ENCODE results near the gene EXTL2. TPM values are rescaled to one million over a fixed set of nuclear protein-coding genes. Genes with fewer than 3 reads are reported as not detected.

Gene EXTL2
- total RNA-seq, 6 experiments from 2014 or later, result 5.2 to 8.7 (median 7.4) TPM

- WGBS (ENCODE audit: insufficient coverage, low coverage, low lambda C conversion rate, missing lambda C conversion rate), result 2% methylated on average over 11 of the region's 12 CpGs
- Histone ChIP-seq H3K36me3 (peaks cover 0 to 5% (median 0%) of the 10 kb centered on the region in 4 donors), H3K4me1 (peaks cover 0 to 12% (median 6%) of the 10 kb centered on the region in 4 donors), H3K27me3 (no peaks in the 10 kb centered on the region), H3K4me3 (peak overlapping the region; percentile 77 to 87 (median 80)), H3K27ac (peak overlapping the region; percentile 86 to 94 (median 87)), H3K9me3 (no peaks in the 10 kb centered on the region)
- ATAC-seq (peak; percentile 3 to 28 (median 12)), DNase-seq (peak in 1 of 3 donors; percentile 48)
- intact Hi-C loops (cut with DNase I), result no loop called here
- TF ChIP-seq CTCF (IDR thresholded peaks at IDR 0.05) (no peak), POLR2A (IDR thresholded peaks at IDR 0.05) (no peak)
Observed at GRCh38 chr1:100896481-100896982, 1.9 kb upstream of the EXTL2 start.

DNA sequence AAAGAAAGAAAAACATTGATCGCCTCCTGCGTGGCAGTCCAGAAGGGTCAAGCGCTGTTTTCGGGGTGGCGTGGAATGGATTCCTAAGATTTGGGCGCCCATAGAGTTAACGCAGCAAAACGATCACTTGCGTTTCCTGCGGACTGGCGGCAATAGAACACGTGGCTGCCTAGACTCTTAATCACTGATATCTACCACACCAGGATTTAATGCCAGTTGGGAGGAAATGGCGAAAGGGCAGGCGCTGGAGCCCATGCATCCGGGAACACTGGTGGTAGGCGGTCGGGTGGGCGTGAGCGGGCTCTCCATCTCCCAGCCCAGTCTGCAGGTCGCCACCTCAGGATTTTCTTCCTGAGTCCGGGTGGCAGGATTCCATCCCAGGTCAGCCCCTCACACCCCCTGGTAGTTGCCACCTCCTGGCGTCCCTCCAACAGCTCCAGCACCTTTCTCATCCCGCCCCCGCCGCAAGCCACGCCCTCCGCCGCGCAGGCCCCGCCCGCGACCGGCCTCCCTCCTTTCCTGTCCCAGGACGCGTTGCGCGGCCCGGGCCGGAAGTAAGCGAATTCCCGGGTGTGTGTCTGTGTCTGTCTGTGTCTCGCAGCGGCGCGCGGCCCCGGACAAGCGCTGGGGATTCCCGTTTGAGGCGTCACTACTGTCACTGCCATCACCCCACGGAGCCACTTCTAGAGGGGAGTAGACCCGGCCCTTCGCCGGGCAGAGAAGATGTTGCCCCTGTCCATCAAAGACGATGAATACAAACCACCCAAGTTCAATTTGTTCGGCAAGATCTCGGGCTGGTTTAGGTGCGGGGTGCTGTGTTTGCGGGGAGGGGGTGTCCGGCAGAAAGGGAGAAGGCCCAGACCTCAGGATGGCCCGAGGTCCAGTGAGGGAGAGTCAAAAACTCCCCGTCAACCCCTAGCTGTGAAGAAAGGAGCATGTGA lies 1.2 kb upstream of the EXTL2 start, which contains the start of gene SLC30A7:
SLC30A7 (plus strand) TSS at position 551 of the 941 bp plus-strand sequence; CDS start at position 724, 173 bp downstream.
- intact Hi-C loops (cut with DNase I), result no loop called here
- Histone ChIP-seq H3K4me3 (peak within 1 kb of the TSS; percentile 77 to 87 (median 80)), H3K4me1 (peaks cover 0 to 12% (median 6%) of the 10 kb centered on the region in 4 donors), H3K27ac (peak within 1 kb of the TSS; percentile 86 to 94 (median 87)), H3K27me3 (no peaks in the 10 kb centered on the region), H3K36me3 (peaks cover 0 to 5% (median under 1%) of the 10 kb centered on the region in 4 donors), H3K9me3 (no peaks in the 10 kb centered on the region)
- under 1% methylated on average over 36 of the region's 62 CpGs for WGBS (ENCODE audit: insufficient coverage, low coverage, low lambda C conversion rate, missing lambda C conversion rate)
- peak; percentile 98 to 99 (median 98) for DNase-seq
- peak; percentile 91 to 96 (median 92) for ATAC-seq
- TF ChIP-seq CTCF (IDR thresholded peaks at IDR 0.05) (no peak), POLR2A (IDR thresholded peaks at IDR 0.05) (peak; percentile 75)

- H3K27me3 ChIP-seq, result no peaks in the 10 kb centered on the region
- no peak overlapping the region for H3K27ac ChIP-seq
- H3K4me3 ChIP-seq, result peak overlapping the region in 2 of 3 donors; percentile 77 to 87
- TF ChIP-seq CTCF (IDR thresholded peaks at IDR 0.05) (no peak), POLR2A (IDR thresholded peaks at IDR 0.05) (no peak)
- ATAC-seq (no peak), DNase-seq (no peak)
- intact Hi-C loops (cut with DNase I), result no loop called here
- WGBS (ENCODE audit: insufficient coverage, low coverage, low lambda C conversion rate, missing lambda C conversion rate), result 47% methylated on average over 2 of the region's 2 CpGs
- H3K4me1 ChIP-seq, result peaks cover 0 to 12% (median 6%) of the 10 kb centered on the region in 4 donors
- peaks cover 0 to 6% (median 0%) of the 10 kb centered on the region in 4 donors for H3K9me3 ChIP-seq
- peaks cover 0 to 2% (median 0%) of the 10 kb centered on the region in 4 donors for H3K36me3 ChIP-seq
Observed at GRCh38 chr1:100893718-100894117, 924 bp downstream of the EXTL2 start.

DNA sequence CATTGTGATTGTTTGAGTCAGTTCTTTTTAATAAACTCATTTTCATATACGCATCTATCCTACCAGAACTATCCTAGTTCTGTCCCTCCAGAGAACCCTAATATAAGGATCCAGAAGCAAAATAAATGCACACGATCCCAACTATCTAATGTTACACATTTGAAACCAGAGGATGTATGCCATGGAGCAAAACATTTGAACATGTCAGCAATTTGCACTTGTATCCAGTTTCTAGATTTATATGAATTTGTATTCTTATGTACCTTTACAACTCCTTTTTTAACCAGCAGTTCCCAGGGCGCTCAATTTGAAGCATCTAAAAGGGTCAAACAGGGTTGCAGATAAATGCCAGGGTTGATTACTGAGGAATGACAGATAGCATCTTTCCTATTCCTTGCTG lies 2.1 kb downstream of the EXTL2 start:
- Histone ChIP-seq H3K4me1 (peaks cover 0 to 12% (median 6%) of the 10 kb centered on the region in 4 donors), H3K27ac (no peak overlapping the region), H3K9me3 (peaks cover 0 to 6% (median 0%) of the 10 kb centered on the region in 4 donors), H3K4me3 (no peak overlapping the region), H3K27me3 (no peaks in the 10 kb centered on the region), H3K36me3 (peaks cover 0 to 2% (median 0%) of the 10 kb centered on the region in 4 donors)
- intact Hi-C loops (cut with DNase I), result no loop called here
- TF ChIP-seq CTCF (IDR thresholded peaks at IDR 0.05) (no peak), POLR2A (IDR thresholded peaks at IDR 0.05) (no peak)
- no peak for ATAC-seq
- 98% methylated on average over 3 of the region's 3 CpGs for WGBS (ENCODE audit: insufficient coverage, low coverage, low lambda C conversion rate, missing lambda C conversion rate)
- no peak for DNase-seq

Data from right lobe of liver (tissue), 6 donors.